ENCODE results near the gene REM1.
"Not testable (repeated sequence)": the region's sequence is repeated elsewhere in the genome, so short reads cannot be mapped to it uniquely, and the experiment has no call there.

The REM1 gene

DNA sequence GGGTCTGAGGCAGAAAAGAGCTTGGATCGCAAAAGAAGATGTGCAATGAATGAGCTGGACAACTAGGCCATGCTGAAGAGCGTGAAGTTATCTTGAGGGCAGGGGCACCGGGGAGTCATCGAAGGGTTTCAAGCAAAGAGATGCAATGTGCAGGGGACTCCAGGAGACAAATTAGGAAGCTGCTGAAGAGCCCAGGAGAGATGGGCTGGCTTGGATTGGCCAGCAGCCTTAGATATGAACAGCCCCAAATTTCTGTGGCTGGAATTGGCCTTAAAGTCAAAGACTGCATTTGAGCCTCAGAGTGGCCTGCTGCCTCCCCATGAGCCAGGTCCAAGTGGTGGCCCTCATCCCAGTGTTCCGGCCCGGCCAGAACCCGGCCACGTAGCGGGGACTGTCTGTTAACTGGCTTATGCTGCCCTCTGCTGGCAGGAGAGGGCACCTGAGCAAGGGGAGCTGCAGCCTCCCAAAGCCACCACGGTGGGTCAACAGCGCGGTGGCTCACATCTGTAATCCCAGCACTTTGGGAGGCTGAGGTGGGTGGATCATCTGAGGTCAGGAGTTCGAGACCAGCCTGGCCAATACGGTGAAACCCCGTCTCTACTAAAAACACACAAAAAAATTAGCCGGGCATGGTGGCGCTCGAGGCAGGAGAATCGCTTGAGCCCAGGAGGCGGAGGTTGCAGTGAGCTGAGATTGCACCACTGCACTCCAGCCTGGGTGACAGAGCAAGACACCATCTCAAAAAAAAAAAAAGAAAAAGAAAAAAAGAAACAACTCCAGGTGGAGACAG, 28.0 kb downstream of the REM1 start:
- TF ChIP-seq, protein P1, sequence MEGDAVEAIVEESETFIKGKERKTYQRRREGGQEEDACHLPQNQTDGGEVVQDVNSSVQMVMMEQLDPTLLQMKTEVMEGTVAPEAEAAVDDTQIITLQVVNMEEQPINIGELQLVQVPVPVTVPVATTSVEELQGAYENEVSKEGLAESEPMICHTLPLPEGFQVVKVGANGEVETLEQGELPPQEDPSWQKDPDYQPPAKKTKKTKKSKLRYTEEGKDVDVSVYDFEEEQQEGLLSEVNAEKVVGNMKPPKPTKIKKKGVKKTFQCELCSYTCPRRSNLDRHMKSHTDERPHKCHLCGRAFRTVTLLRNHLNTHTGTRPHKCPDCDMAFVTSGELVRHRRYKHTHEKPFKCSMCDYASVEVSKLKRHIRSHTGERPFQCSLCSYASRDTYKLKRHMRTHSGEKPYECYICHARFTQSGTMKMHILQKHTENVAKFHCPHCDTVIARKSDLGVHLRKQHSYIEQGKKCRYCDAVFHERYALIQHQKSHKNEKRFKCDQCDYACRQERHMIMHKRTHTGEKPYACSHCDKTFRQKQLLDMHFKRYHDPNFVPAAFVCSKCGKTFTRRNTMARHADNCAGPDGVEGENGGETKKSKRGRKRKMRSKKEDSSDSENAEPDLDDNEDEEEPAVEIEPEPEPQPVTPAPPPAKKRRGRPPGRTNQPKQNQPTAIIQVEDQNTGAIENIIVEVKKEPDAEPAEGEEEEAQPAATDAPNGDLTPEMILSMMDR (IDR thresholded peaks at IDR 0.05; ENCODE audit: control insufficient read depth, extremely low read depth, insufficient read depth) = peak; percentile 99
- peak; percentile 49 for DNase-seq (ENCODE audit: low read depth)
- not testable (repeated sequence) for H3K4me3 ChIP-seq (ENCODE audit: low read depth, low read length)

DNA sequence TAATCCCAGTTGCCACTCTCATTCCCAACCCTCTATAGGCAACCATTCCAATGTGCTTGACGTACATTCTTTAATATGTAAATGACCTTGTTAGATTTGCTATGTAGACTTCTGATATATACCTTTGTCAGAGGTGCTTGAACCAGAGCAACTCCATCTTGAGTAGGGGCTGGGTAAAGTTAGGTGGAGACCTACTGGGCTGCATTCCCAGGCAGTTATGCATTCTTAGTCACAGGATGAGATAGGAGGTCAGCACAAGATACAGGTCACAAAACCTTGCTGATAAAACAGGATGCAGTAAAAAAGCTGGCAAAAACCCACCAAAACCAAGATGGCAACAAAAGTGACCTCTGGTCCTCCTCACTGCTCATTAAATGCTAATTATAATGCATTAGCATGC, 30.8 kb downstream of the REM1 start:
- H3K4me3 ChIP-seq (ENCODE audit: low read depth, low read length) = no peak overlapping the region
- TF ChIP-seq, protein P1 (IDR thresholded peaks at IDR 0.05; ENCODE audit: control insufficient read depth, extremely low read depth, insufficient read depth) = no peak
- DNase-seq (ENCODE audit: low read depth) = no peak

DNA sequence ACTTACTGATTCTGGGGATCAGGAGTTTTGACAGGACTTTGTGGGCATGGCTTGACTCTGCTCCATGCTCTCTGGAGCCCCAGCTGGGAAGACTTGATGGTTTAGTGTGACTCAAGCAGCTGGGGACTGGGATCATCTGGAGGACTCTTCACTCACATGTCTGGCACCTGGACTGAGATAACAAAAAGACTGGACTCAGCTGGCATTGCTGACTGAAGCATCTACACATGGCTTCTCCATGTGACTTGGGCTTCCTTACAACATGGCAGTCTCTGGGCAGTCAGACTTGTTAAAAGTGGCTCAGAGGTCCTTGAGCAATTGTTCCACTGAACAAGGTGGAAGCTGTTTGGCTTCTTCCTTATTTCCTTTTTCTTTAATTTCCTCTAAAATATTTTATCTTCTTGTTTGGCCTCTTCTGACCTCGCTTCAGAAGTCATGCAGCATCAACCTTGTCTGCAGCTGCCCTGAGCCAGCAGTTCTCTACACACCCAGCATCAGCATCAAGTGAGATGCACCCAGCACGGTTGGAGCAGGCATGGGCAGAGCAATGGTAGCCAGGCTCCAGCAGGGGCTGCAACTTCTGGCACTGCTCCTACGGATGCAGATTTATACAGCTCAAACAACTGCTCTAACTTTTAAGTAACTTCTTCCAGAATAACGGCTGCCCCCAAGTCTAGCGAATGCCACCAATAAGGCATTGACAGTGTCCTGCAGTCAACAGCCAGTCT, 33.6 kb downstream of the REM1 start:
- H3K4me3 ChIP-seq (ENCODE audit: low read depth, low read length) = no peak overlapping the region
- TF ChIP-seq, protein P1 (IDR thresholded peaks at IDR 0.05; ENCODE audit: control insufficient read depth, extremely low read depth, insufficient read depth) = no peak
- DNase-seq (ENCODE audit: low read depth) = no peak

DNA sequence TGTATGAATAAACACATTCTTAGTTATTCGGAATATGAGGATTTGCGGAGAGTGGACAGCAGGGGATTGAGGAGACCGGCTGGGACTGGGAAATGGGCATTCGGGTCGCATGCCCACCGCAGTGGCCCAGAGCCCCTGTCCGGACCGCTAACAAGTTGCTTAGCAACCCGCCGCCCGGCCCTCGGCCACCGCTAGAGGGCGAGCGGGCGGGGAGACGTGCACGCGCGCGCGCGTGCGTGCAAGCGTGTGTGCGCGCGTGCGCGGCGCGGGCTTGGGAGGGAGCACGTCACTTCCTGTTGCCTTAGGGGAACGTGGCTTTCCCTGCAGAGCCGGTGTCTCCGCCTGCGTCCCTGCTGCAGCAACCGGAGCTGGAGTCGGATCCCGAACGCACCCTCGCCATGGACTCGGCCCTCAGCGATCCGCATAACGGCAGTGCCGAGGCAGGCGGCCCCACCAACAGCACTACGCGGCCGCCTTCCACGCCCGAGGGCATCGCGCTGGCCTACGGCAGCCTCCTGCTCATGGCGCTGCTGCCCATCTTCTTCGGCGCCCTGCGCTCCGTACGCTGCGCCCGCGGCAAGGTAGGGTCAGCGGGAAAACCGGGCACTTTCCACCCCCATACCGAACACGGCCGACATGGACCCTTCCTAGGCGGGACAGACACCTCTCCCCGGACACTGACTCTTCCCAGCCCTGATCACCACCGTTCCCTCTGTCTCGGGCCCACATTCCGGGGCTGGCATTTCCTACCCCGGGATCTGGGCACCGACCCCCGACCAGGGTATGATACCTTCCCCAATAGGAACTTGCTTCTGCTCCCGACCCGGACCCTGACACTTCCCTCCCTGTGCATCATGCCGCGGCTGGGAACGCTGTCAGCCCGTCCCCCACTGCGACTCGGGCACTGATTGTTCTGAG, 39.3 kb downstream of the REM1 start, which contains the start of gene HM13:
TSS of gene HM13 (plus strand) at position 289 of the 918 bp plus-strand sequence. CDS start at position 399, 110 bp downstream.
- TF ChIP-seq, protein P1 (IDR thresholded peaks at IDR 0.05; ENCODE audit: control insufficient read depth, extremely low read depth, insufficient read depth) = peak; percentile 91

DNA sequence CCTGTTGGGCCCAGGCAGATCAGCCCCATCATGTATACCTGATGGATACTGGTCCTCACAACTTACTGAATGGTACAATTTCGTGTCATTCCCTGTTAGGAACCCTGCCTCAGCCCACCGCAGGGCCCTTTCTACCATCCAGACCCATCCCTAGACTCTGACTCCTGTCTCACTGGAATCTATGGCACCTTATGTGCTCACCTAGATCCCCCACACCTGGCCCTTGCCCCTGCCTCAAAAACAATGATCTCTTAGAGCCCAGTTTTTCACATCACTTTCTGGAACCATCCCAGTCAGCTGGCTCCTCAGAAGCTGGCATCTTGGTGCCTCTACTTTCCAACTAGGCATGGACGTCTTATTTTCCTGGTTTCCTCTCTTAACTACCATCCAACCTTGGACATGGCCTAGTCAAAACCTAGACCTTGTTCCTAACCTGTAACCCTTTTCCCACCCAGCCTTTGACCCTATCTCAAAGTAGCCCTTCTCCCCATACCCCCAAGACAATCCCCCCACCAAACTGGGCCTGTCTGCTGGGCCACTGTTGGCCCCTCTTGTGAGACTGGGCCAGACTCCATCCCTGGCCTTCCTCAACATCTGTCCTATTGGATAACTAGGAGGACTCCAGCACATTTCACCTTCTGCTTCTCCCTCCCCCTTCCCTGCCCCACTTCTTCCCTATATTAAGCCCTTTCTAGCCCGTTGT, 40.1 kb downstream of the REM1 start:
- no peak for DNase-seq (ENCODE audit: low read depth)

More for the DNA sequence above, 39.3 kb downstream of the REM1 start, which contains the start of gene HM13:
- peak; percentile 78 for DNase-seq (ENCODE audit: low read depth)
- H3K4me3 ChIP-seq (ENCODE audit: low read depth, low read length) = peak within 1 kb of the TSS; percentile 69

More for the DNA sequence above, 40.1 kb downstream of the REM1 start:
- TF ChIP-seq, protein P1 (IDR thresholded peaks at IDR 0.05; ENCODE audit: control insufficient read depth, extremely low read depth, insufficient read depth) = no peak
- peak overlapping the region; percentile 69 for H3K4me3 ChIP-seq (ENCODE audit: low read depth, low read length)
